Parathyroid adenoma (tissue), 2 donors: ENCODE measurements around the gene IL19.

ENCODE experiments used
- H2AFZ ChIP-seq: fragments of 300-600 bp; sonication (generic); one replicate; pipeline ENCODE4 v1.7.0; 2017; ENCODE audit warnings: antibody characterized with exemption, mild to moderate bottlenecking
- H3K27ac ChIP-seq: fragments of 300-600 bp; sonication (generic); one replicate; pipeline ENCODE4 v1.7.0; 2017
- H3K27me3 ChIP-seq: fragments of 300-600 bp; sonication (generic); one replicate; pipeline ENCODE4 v1.7.0; 2017; ENCODE audit warnings: low read length; ENCODE audit not compliant: control insufficient read depth, insufficient read depth
- H3K36me3 ChIP-seq: fragments of 300-600 bp; sonication (generic); one replicate; pipeline ENCODE4 v1.7.0; 2017; ENCODE audit warnings: low read length; ENCODE audit not compliant: control insufficient read depth, insufficient read depth
- H3K4me1 ChIP-seq: fragments of 300-600 bp; sonication (generic); one replicate; pipeline ENCODE4 v1.7.0; 2017; ENCODE audit warnings: control low read depth
- H3K4me2 ChIP-seq: fragments of 300-600 bp; sonication (generic); one replicate; pipeline ENCODE4 v1.7.0; 2017; ENCODE audit warnings: low read length
- H3K4me3 ChIP-seq: fragments of 300-600 bp; sonication (generic); one replicate; pipeline ENCODE4 v1.7.0; 2017; ENCODE audit warnings: low read depth, low read length
- H3K79me2 ChIP-seq: fragments of 300-600 bp; sonication (generic); one replicate; pipeline ENCODE4 v1.7.0; 2017; ENCODE audit warnings: control low read depth
- H3K9ac ChIP-seq: fragments of 300-600 bp; sonication (generic); one replicate; pipeline ENCODE4 v1.7.0; 2017; ENCODE audit warnings: mild to moderate bottlenecking
- H3K9me3 ChIP-seq: fragments of 300-600 bp; sonication (generic); one replicate; pipeline ENCODE4 v1.7.0; 2017; ENCODE audit warnings: low read length; ENCODE audit not compliant: control insufficient read depth
- TF ChIP-seq, protein P1 (sequence below): fragments of 300-600 bp; sonication (generic); IDR thresholded peaks from one replicate; pipeline ENCODE4 v1.7.0; 2017; ENCODE audit warnings: antibody characterized with exemption, mild to moderate bottlenecking
- donor health status: primary hyperparathyroidism.

IL19 gene

DNA sequence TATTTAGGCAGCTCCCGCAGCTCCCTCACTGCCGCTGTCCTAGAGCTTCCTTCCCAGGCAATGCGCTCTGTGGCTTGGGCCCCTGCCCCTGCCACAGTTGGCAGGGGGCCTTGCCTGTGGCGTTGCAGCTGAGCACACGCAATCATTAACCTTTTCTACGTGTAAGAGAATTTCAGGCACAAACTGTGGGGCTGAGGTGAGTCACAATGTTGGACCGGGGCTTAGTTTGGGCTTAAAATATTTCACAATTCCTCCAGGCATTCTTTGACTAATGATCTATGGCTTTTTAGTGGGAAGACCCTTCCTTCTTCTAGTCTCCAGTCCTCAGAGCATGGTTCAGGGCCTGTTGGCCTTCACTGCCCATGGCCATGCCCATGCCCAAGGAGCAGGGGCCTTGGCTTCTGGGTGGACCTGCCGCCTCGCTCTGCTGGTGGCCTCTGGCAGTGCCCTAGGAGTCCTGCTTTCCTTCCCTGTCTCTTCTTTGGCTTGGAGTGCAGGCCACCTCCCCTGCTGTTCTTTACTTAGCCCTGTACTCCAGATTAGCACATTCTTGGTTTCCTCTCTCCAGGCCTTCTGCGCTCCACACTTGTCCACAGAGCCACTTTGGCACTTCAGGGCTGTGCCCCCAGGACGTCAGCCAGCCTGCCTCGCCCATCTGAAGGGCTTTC is 46.6 kb upstream of the IL19 start:
- H3K4me1 ChIP-seq = no peaks in the 10 kb centered on the region
- no peak overlapping the region for H3K4me3 ChIP-seq

DNA sequence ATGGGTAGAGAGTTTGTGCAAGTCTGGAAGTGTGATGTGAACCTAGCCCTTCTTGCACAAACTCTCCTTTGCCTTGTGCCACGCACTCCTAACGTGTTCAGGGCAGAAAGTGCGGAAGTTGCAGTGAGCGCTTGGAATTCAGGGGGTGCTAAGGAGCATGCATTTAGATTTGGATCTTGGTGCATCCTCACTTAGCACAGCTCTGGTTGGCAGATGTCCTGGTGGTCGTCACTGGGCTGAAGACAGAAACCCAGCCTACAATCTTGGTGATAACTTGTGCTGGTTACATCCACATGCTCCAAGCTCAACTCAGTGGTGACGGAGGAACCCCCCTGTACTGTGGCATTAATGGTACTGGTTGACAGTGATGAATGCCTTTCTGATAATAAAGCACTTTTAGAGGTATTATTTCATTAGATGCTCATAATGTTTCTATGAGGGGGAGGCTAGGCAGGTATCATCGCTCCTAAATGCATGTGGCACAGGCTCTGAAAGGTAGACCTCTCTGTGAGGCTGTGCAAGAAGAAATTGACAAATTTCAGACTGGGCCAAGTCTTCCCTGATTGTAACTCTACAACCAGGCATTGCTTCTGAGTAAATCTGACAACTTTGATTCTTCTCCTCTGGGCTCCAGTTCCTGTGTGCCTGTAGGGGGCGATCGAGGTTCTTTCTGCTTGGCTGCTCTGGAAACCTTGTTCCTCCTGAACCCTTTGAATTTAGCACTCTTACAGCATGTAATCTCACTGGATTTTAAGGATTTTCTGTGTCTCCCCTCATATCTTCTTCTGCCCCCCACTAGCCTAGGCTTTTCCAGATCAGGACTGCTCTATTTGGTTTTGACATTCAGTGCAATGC is 45.2 kb upstream of the IL19 start:
- H3K9ac ChIP-seq = no peak overlapping the region
- H3K27me3 ChIP-seq = no peaks in the 10 kb centered on the region
- H3K4me1 ChIP-seq = no peaks in the 10 kb centered on the region
- H3K9me3 ChIP-seq = no peaks in the 10 kb centered on the region
- H3K4me2 ChIP-seq = no peak overlapping the region
- no peak overlapping the region for H3K4me3 ChIP-seq
- no peak overlapping the region for H3K27ac ChIP-seq
- peaks cover 15% of the 10 kb centered on the region for H3K79me2 ChIP-seq
- H3K36me3 ChIP-seq = no peaks in the 10 kb centered on the region
- TF ChIP-seq, protein P1, sequence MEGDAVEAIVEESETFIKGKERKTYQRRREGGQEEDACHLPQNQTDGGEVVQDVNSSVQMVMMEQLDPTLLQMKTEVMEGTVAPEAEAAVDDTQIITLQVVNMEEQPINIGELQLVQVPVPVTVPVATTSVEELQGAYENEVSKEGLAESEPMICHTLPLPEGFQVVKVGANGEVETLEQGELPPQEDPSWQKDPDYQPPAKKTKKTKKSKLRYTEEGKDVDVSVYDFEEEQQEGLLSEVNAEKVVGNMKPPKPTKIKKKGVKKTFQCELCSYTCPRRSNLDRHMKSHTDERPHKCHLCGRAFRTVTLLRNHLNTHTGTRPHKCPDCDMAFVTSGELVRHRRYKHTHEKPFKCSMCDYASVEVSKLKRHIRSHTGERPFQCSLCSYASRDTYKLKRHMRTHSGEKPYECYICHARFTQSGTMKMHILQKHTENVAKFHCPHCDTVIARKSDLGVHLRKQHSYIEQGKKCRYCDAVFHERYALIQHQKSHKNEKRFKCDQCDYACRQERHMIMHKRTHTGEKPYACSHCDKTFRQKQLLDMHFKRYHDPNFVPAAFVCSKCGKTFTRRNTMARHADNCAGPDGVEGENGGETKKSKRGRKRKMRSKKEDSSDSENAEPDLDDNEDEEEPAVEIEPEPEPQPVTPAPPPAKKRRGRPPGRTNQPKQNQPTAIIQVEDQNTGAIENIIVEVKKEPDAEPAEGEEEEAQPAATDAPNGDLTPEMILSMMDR = no peak
- no peak overlapping the region for H2AFZ ChIP-seq

More for the DNA sequence above, 46.6 kb upstream of the IL19 start:
- Histone ChIP-seq H3K27me3 (no peaks in the 10 kb centered on the region), H3K36me3 (no peaks in the 10 kb centered on the region), H3K9ac (no peak overlapping the region), H3K79me2 (peaks cover 26% of the 10 kb centered on the region), H3K4me2 (no peak overlapping the region), H2AFZ (no peak overlapping the region), H3K27ac (no peak overlapping the region), H3K9me3 (no peaks in the 10 kb centered on the region)
- TF ChIP-seq, protein P1 = no peak

DNA sequence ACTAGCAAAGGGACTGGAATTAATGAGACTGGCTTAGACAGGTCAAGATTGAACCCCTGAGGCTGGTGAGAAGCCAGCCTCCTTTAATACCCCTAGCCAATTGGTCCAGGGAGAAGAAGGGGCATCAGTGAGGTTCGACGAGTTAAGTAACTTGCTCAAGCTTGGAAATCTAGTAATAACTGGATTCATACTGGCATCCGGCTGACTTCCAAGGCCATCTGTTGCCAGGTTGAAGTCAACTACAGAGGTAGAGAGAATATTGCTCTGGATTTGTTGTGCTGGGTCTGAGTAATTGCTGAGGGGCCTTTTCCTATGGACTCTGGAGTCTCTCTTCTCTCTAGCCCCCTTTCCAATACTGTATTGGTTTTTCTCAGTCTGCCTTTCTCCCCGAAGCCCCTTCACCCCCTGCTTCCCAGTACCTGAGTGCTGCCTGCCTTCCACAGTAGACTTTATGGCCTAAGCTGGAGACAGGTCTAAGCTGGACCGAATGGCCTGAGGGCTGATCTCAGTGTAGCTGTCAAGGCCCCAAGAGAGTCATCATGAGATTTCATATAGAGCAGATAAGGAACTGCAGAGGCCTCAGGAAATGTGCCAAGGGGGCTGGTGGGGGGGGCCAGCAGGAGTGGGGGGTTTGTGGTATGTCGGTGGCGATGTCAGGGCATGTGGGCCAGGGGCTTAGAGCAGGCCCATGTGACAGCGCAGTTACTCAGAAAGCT is 42.4 kb upstream of the IL19 start:
- Histone ChIP-seq H3K27me3 (no peaks in the 10 kb centered on the region), H3K9me3 (no peaks in the 10 kb centered on the region), H3K4me2 (no peak overlapping the region), H3K4me3 (no peak overlapping the region), H2AFZ (no peak overlapping the region), H3K9ac (no peak overlapping the region), H3K79me2 (peaks cover 11% of the 10 kb centered on the region), H3K36me3 (no peaks in the 10 kb centered on the region), H3K27ac (no peak overlapping the region), H3K4me1 (no peaks in the 10 kb centered on the region)
- TF ChIP-seq, protein P1 = no peak

DNA sequence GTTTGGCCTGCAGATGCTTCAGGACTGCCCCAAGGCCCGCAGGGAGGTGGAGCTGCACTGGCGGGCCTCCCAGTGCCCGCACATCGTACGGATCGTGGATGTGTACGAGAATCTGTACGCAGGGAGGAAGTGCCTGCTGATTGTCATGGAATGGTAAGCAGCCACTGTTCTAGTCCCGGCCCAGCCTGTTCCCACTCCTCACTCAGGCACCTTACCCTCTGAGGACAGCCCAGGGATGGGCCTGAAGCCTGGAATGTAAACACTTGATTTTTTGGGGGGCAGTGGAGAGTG is 41.9 kb upstream of the IL19 start:
- Histone ChIP-seq H3K27me3 (no peaks in the 10 kb centered on the region), H3K36me3 (no peaks in the 10 kb centered on the region), H3K4me2 (no peak overlapping the region), H3K9me3 (no peaks in the 10 kb centered on the region), H3K27ac (no peak overlapping the region), H3K79me2 (peaks cover 11% of the 10 kb centered on the region), H3K4me3 (no peak overlapping the region), H2AFZ (no peak overlapping the region), H3K9ac (no peak overlapping the region), H3K4me1 (no peaks in the 10 kb centered on the region)
- TF ChIP-seq, protein P1 = no peak
